ENCODE data around the gene MED25. TPM values are rescaled to one million over a fixed set of nuclear protein-coding genes. Genes with fewer than 3 reads are reported as not detected.

MED25 gene
- total RNA-seq, 1 donor from 2014 or later, result 58.1 TPM

GRCh38 chr19:49840736-49841249, 22.7 kb downstream of the MED25 start:
- no peaks in the 10 kb centered on the region for H3K9me3 Mint-ChIP-seq (ENCODE audit: unreplicated experiment)
- no peak overlapping the region for H3K4me3 Mint-ChIP-seq (ENCODE audit: unreplicated experiment)
- DNase-seq (ENCODE audit: extremely low spot score, unreplicated experiment), result no peak
- H3K27me3 Mint-ChIP-seq (ENCODE audit: unreplicated experiment), result no peaks in the 10 kb centered on the region
- H3K36me3 Mint-ChIP-seq (ENCODE audit: unreplicated experiment), result peaks cover 35% of the 10 kb centered on the region
- H3K27ac Mint-ChIP-seq (ENCODE audit: unreplicated experiment), result no peak overlapping the region
- H3K4me1 Mint-ChIP-seq (ENCODE audit: unreplicated experiment), result peaks cover 10% of the 10 kb centered on the region
- TF ChIP-seq CTCF (IDR thresholded peaks at IDR 0.05), result no peak

GRCh38 chr19:49843265-49843664, 25.2 kb downstream of the MED25 start:
- DNase-seq (ENCODE audit: extremely low spot score, unreplicated experiment), result no peak
- Mint-ChIP-seq H3K9me3 (ENCODE audit: unreplicated experiment) (no peaks in the 10 kb centered on the region), H3K4me3 (ENCODE audit: unreplicated experiment) (no peak overlapping the region), H3K4me1 (ENCODE audit: unreplicated experiment) (peaks cover 18% of the 10 kb centered on the region), H3K36me3 (ENCODE audit: unreplicated experiment) (peaks cover 23% of the 10 kb centered on the region), H3K27ac (ENCODE audit: unreplicated experiment) (no peak overlapping the region), H3K27me3 (ENCODE audit: unreplicated experiment) (no peaks in the 10 kb centered on the region)
- no peak for TF ChIP-seq CTCF (IDR thresholded peaks at IDR 0.05)

GRCh38 chr19:49844138-49845095, 26.3 kb downstream of the MED25 start:
- peaks cover 6% of the 10 kb centered on the region for H3K9me3 Mint-ChIP-seq (ENCODE audit: unreplicated experiment)
- no peaks in the 10 kb centered on the region for H3K27me3 Mint-ChIP-seq (ENCODE audit: unreplicated experiment)
- TF ChIP-seq CTCF (IDR thresholded peaks at IDR 0.05), result no peak
- H3K27ac Mint-ChIP-seq (ENCODE audit: unreplicated experiment), result peak overlapping the region; percentile 73
- peaks cover 17% of the 10 kb centered on the region for H3K36me3 Mint-ChIP-seq (ENCODE audit: unreplicated experiment)
- no peak for DNase-seq (ENCODE audit: extremely low spot score, unreplicated experiment)
- peaks cover 27% of the 10 kb centered on the region for H3K4me1 Mint-ChIP-seq (ENCODE audit: unreplicated experiment)
- no peak overlapping the region for H3K4me3 Mint-ChIP-seq (ENCODE audit: unreplicated experiment)

GRCh38 chr19:49845414-49845813, 27.3 kb downstream of the MED25 start:
- Mint-ChIP-seq H3K27ac (ENCODE audit: unreplicated experiment) (peak overlapping the region; percentile 73), H3K4me3 (ENCODE audit: unreplicated experiment) (no peak overlapping the region), H3K9me3 (ENCODE audit: unreplicated experiment) (peaks cover 6% of the 10 kb centered on the region), H3K27me3 (ENCODE audit: unreplicated experiment) (no peaks in the 10 kb centered on the region), H3K36me3 (ENCODE audit: unreplicated experiment) (peaks cover 15% of the 10 kb centered on the region), H3K4me1 (ENCODE audit: unreplicated experiment) (peaks cover 34% of the 10 kb centered on the region)
- DNase-seq (ENCODE audit: extremely low spot score, unreplicated experiment), result no peak
- TF ChIP-seq CTCF (IDR thresholded peaks at IDR 0.05), result peak; percentile 16

- TF ChIP-seq CTCF (IDR thresholded peaks at IDR 0.05), result no peak
- H3K36me3 Mint-ChIP-seq (ENCODE audit: unreplicated experiment), result peaks cover 11% of the 10 kb centered on the region
- no peaks in the 10 kb centered on the region for H3K27me3 Mint-ChIP-seq (ENCODE audit: unreplicated experiment)
Observed at GRCh38 chr19:49846408-49846807, 28.3 kb downstream of the MED25 start.

More at GRCh38 chr19:49846408-49846807, 28.3 kb downstream of the MED25 start:
- H3K4me1 Mint-ChIP-seq (ENCODE audit: unreplicated experiment), result peaks cover 34% of the 10 kb centered on the region
- no peak for DNase-seq (ENCODE audit: extremely low spot score, unreplicated experiment)
- peaks cover 6% of the 10 kb centered on the region for H3K9me3 Mint-ChIP-seq (ENCODE audit: unreplicated experiment)
- H3K27ac Mint-ChIP-seq (ENCODE audit: unreplicated experiment), result no peak overlapping the region
- no peak overlapping the region for H3K4me3 Mint-ChIP-seq (ENCODE audit: unreplicated experiment)

Data from osteocyte (in vitro differentiated cells).